Duodenal mucosa (tissue), 2 donors: ENCODE results near the gene KCNK1.

Experiments used
- H3K27ac ChIP-seq: one replicate; pipeline ENCODE4 v1.7.0; 2013; ENCODE audit warnings: low read depth, low read length
- H3K27me3 ChIP-seq, 2 donors: one replicate each; pipeline ENCODE4 v1.7.0; 2013; ENCODE audit warnings: low read length in 2 of 2, control low read depth in 1 of 2; ENCODE audit not compliant: insufficient read depth in 2 of 2, control insufficient read depth in 1 of 2
- H3K36me3 ChIP-seq, 2 donors: one replicate each; pipeline ENCODE4 v1.7.0; 2013; ENCODE audit warnings: low read length in 2 of 2, control low read depth in 1 of 2; ENCODE audit not compliant: insufficient read depth in 2 of 2, control insufficient read depth in 1 of 2
- H3K4me1 ChIP-seq, 2 donors: one replicate each; pipeline ENCODE4 v1.7.0; 2013; ENCODE audit warnings: low read length in 2 of 2, control low read depth in 1 of 2; ENCODE audit not compliant: insufficient read depth in 2 of 2, control insufficient read depth in 1 of 2
- H3K4me3 ChIP-seq, 2 donors: one replicate each; pipeline ENCODE4 v1.7.0; 2013; ENCODE audit warnings: low read length in 2 of 2, low read depth in 1 of 2
- H3K9ac ChIP-seq, 2 donors: one replicate each; pipeline ENCODE4 v1.7.0; 2013; ENCODE audit warnings: low read length in 2 of 2, low read depth in 1 of 2
- H3K9me3 ChIP-seq, 2 donors: one replicate each; pipeline ENCODE4 v1.7.0; 2013; ENCODE audit warnings: low read length in 2 of 2, control low read depth in 1 of 2; ENCODE audit not compliant: control insufficient read depth in 1 of 2

KCNK1 gene

GRCh38 chr1:233651061-233651460, 37.2 kb downstream of the KCNK1 start:
- H3K27me3 ChIP-seq, result no peaks in the 10 kb centered on the region
- H3K36me3 ChIP-seq, result no peaks in the 10 kb centered on the region
- H3K4me3 ChIP-seq, result no peak overlapping the region
- H3K9me3 ChIP-seq, result no peaks in the 10 kb centered on the region
- H3K4me1 ChIP-seq, result peaks cover 6 to 15% of the 10 kb centered on the region in 2 donors
- no peak overlapping the region for H3K27ac ChIP-seq
- no peak overlapping the region for H3K9ac ChIP-seq

DNA sequence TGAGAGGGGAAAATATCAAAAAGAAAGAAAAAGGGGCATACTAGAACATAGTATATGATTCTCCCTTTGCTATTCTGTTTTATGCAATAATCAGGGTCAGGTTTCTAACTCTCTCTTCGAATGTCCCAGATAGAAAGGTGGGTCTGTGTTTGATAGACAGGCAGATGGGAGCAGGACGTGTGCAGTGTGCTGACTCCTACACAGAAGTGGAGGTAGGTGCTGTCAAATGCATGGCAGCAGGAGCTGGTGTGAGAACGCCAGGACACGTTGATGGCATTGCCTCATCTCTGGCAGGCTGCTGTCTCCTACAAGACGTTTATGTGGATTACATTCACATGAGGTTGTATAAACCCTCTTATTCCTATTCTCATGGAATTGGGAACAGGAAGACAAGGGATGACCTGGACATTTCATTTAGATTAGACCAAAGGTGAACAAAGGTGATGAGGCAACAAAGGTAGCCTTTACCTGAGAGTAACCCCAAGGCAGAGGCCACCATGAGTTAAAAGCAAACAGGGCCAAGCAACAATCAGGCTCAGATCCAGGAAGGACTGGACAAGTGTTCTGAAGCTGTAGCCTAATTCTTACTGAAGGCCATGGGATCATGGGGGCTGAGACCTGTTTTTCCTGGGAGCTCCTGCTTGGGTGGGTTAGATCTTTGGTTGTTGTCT, 37.8 kb downstream of the KCNK1 start:
- no peaks in the 10 kb centered on the region for H3K27me3 ChIP-seq
- no peak overlapping the region for H3K4me3 ChIP-seq
- H3K9me3 ChIP-seq, result no peaks in the 10 kb centered on the region
- peaks cover 6 to 17% of the 10 kb centered on the region in 2 donors for H3K4me1 ChIP-seq
- H3K27ac ChIP-seq, result no peak overlapping the region
- no peaks in the 10 kb centered on the region for H3K36me3 ChIP-seq
- H3K9ac ChIP-seq, result no peak overlapping the region

GRCh38 chr1:233652526-233652925, 38.6 kb downstream of the KCNK1 start:
- Histone ChIP-seq H3K9me3 (no peaks in the 10 kb centered on the region), H3K27ac (no peak overlapping the region), H3K4me1 (peaks cover 6 to 17% of the 10 kb centered on the region in 2 donors), H3K4me3 (no peak overlapping the region), H3K36me3 (no peaks in the 10 kb centered on the region), H3K9ac (no peak overlapping the region), H3K27me3 (no peaks in the 10 kb centered on the region)

- peak overlapping the region in 1 of 2 donors; percentile 13 for H3K4me3 ChIP-seq
- no peaks in the 10 kb centered on the region for H3K9me3 ChIP-seq
- H3K4me1 ChIP-seq, result peaks cover 6 to 17% of the 10 kb centered on the region in 2 donors
- H3K36me3 ChIP-seq, result no peaks in the 10 kb centered on the region
- no peak overlapping the region for H3K9ac ChIP-seq
- H3K27ac ChIP-seq, result no peak overlapping the region
- no peaks in the 10 kb centered on the region for H3K27me3 ChIP-seq
Measured at GRCh38 chr1:233654658-233655280, 40.9 kb downstream of the KCNK1 start.

GRCh38 chr1:233655301-233655740, 41.4 kb downstream of the KCNK1 start:
- Histone ChIP-seq H3K9me3 (no peaks in the 10 kb centered on the region), H3K27me3 (no peaks in the 10 kb centered on the region), H3K9ac (no peak overlapping the region), H3K27ac (no peak overlapping the region), H3K36me3 (no peaks in the 10 kb centered on the region), H3K4me1 (peaks cover 6 to 17% of the 10 kb centered on the region in 2 donors), H3K4me3 (no peak overlapping the region)

GRCh38 chr1:233656032-233656635, 42.2 kb downstream of the KCNK1 start:
- no peaks in the 10 kb centered on the region for H3K9me3 ChIP-seq
- H3K27me3 ChIP-seq, result no peaks in the 10 kb centered on the region
- no peak overlapping the region for H3K9ac ChIP-seq
- peaks cover 6 to 17% of the 10 kb centered on the region in 2 donors for H3K4me1 ChIP-seq
- no peak overlapping the region for H3K4me3 ChIP-seq
- no peak overlapping the region for H3K27ac ChIP-seq
- no peaks in the 10 kb centered on the region for H3K36me3 ChIP-seq

- no peak overlapping the region for H3K4me3 ChIP-seq
- H3K9ac ChIP-seq, result no peak overlapping the region
- H3K36me3 ChIP-seq, result no peaks in the 10 kb centered on the region
- no peaks in the 10 kb centered on the region for H3K9me3 ChIP-seq
- no peaks in the 10 kb centered on the region for H3K27me3 ChIP-seq
- H3K4me1 ChIP-seq, result peaks cover 6 to 17% of the 10 kb centered on the region in 2 donors
- no peak overlapping the region for H3K27ac ChIP-seq
Measured at GRCh38 chr1:233656687-233657086, 42.8 kb downstream of the KCNK1 start.

GRCh38 chr1:233657466-233657865, 43.6 kb downstream of the KCNK1 start:
- Histone ChIP-seq H3K4me1 (peaks cover 6 to 17% of the 10 kb centered on the region in 2 donors), H3K27ac (no peak overlapping the region), H3K27me3 (no peaks in the 10 kb centered on the region), H3K9ac (no peak overlapping the region), H3K9me3 (no peaks in the 10 kb centered on the region), H3K36me3 (no peaks in the 10 kb centered on the region), H3K4me3 (no peak overlapping the region)

DNA sequence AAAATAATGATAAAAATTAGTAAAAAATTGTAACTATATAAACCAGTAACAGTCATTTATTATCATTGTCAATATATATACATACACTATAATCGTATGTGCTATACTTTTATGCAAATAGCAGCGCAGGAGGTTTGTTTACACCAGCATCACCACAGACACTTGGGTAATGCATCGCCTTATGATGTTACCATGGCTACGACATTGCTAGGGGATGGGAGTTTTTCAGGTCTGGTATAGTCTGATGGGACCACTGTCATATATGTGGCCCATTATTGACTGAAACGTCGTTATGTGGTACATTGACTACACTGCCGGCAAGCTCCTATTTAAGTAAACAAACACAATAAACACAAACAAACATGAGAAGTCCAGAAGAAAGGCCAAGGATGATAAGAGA, 45.6 kb downstream of the KCNK1 start:
- Histone ChIP-seq H3K9me3 (no peaks in the 10 kb centered on the region), H3K27me3 (no peaks in the 10 kb centered on the region), H3K4me3 (no peak overlapping the region), H3K9ac (no peak overlapping the region), H3K27ac (no peak overlapping the region), H3K4me1 (peaks cover 6 to 17% of the 10 kb centered on the region in 2 donors), H3K36me3 (no peaks in the 10 kb centered on the region)

- Histone ChIP-seq H3K36me3 (peaks cover 0 to 2% of the 10 kb centered on the region in 2 donors), H3K9ac (no peak overlapping the region), H3K27me3 (no peaks in the 10 kb centered on the region), H3K27ac (no peak overlapping the region), H3K4me1 (peaks cover 0 to 8% of the 10 kb centered on the region in 2 donors), H3K9me3 (no peaks in the 10 kb centered on the region), H3K4me3 (no peak overlapping the region)
Measured at GRCh38 chr1:233661376-233662159, 47.7 kb downstream of the KCNK1 start.
